ENCODE measurements around the gene C17orf75.
"Not testable (repeated sequence)": the region's sequence is repeated elsewhere in the genome, so short reads cannot be mapped to it uniquely, and the experiment has no call there.

The C17orf75 gene, protein sequence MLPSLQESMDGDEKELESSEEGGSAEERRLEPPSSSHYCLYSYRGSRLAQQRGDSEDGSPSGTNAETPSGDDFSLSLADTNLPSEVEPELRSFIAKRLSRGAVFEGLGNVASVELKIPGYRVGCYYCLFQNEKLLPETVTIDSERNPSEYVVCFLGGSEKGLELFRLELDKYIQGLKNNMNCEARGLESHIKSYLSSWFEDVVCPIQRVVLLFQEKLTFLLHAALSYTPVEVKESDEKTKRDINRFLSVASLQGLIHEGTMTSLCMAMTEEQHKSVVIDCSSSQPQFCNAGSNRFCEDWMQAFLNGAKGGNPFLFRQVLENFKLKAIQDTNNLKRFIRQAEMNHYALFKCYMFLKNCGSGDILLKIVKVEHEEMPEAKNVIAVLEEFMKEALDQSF

GRCh38 chr17:32341857-32342602 is at the start of gene C17orf75:
Gene C17orf75 (minus strand): TSS chr17:32342173. CDS start chr17:32342139, 34 bp downstream.
- CTCF ChIA-PET: interaction anchor here (0.6 kb wide), 1 partner anchor 102 kb away, joined by 3 read pairs; the partner anchor contains the start of gene PSMD11
- no peak for TF ChIP-seq CTCF (conservative IDR thresholded peaks at IDR 0.05; ENCODE audit: low read depth)
- peak; percentile 75 for DNase-seq (ENCODE audit: low spot score)
- H3K27ac ChIP-seq: peak within 1 kb of the TSS; percentile 93
- POLR2A ChIA-PET (ENCODE audit: low non-redundant PET): interaction anchor here (0.5 kb wide), 1 partner anchor 115 kb away, joined by 5 read pairs; no protein-coding TSS in a partner anchor

GRCh38 chr17:32388613-32389459 is 46.9 kb upstream of the C17orf75 start:
- ChIA-PET POLR2A (ENCODE audit: low non-redundant PET) (no interaction called here), CTCF (interaction anchor here (1.1 kb wide), 1 partner anchor 11 kb away, joined by 3 read pairs; no protein-coding TSS in a partner anchor)
- no peak overlapping the region for H3K27ac ChIP-seq
- no peak for DNase-seq (ENCODE audit: low spot score)
- no peak for TF ChIP-seq CTCF (conservative IDR thresholded peaks at IDR 0.05; ENCODE audit: low read depth)

GRCh38 chr17:32388128-32388527 is 46.2 kb upstream of the C17orf75 start:
- H3K27ac ChIP-seq; DNase-seq (ENCODE audit: low spot score); POLR2A ChIA-PET (ENCODE audit: low non-redundant PET): not testable (repeated sequence)
- CTCF ChIA-PET: interaction anchor here (0.6 kb wide), 1 partner anchor 12 kb away, joined by 4 read pairs; no protein-coding TSS in a partner anchor

DNA sequence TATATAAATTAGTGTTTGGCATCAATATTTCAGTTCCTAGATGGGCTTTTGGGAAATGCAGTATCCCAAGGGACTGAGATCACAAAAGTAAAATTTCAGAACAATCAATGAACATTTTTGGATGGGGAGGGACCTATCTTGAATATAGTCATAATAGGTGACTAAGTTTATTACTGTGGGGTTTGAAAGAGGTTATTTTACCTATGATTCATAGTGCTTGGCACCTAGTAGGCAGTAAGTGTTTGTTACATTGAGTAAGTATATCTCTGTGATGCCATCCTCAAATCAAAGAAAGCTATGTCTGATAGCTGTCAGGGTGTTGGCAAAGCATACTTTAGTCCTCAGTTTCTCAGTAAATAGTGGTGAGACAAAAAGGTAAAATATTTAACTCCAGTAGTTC is 44.9 kb upstream of the C17orf75 start:
- peak; percentile 51 for DNase-seq (ENCODE audit: low spot score)
- ChIA-PET POLR2A (ENCODE audit: low non-redundant PET) (interaction anchor here (0.6 kb wide), 1 partner anchor 9 kb away, joined by 3 read pairs; no protein-coding TSS in a partner anchor), CTCF (no interaction called here)
- no peak for TF ChIP-seq CTCF (conservative IDR thresholded peaks at IDR 0.05; ENCODE audit: low read depth)
- no peak overlapping the region for H3K27ac ChIP-seq

DNA sequence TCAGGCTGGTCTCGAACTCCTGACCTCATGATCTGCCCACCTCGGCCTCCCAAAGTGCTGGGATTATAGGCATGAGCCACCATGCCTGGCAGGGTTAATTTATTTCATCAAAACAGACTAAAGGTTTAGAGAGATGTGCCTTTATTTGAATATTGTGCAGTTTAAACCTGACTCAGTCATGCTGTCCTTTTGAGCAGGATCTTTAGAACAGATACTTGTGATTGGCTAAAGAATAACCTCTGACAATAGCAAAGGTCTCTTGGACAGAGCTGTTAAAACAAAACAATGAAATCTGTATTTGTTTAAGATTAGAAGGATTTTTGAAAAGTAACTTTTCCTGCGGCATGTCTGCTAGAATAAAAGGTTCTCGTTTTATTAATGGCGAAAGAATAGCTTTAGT is 44.0 kb upstream of the C17orf75 start:
- TF ChIP-seq CTCF (conservative IDR thresholded peaks at IDR 0.05; ENCODE audit: low read depth): no peak
- ChIA-PET POLR2A (ENCODE audit: low non-redundant PET) (no interaction called here), CTCF (no interaction called here)
- H3K27ac ChIP-seq: 0 out of 2 replicates have a peak overlapping the region, but pooled peaks have one; percentile 16
- no peak for DNase-seq (ENCODE audit: low spot score)

DNA sequence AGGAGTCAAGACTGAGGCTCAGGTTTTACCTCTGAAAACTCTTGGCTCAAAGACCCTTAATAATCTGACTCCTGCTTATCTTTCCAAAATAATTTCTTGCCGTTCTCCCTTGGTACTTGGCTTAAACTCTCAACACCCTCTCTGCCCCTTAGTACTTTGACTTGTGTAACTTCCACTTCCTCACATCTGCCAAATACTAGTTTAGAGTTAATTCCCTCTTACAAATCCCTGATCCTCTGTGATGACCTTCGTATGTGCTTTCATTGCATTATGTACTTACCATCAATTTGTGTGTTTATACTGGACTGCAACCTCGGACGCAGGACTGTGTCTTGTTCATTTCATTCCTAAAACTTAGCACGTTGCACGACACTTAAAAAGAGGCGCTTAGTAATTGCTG is 43.1 kb upstream of the C17orf75 start:
- H3K27ac ChIP-seq: no peak overlapping the region
- no peak for DNase-seq (ENCODE audit: low spot score)
- ChIA-PET POLR2A (ENCODE audit: low non-redundant PET) (no interaction called here), CTCF (no interaction called here)
- no peak for TF ChIP-seq CTCF (conservative IDR thresholded peaks at IDR 0.05; ENCODE audit: low read depth)

Measured in RWPE1 (cell line).